ENCODE measurements around the gene TMEM178B.

GRCh38 chr7:141349338-141349737 is 275.5 kb downstream of the TMEM178B start:
- TF ChIP-seq JUN (IDR thresholded peaks at IDR 0.05) = no peak
- no peak for TF ChIP-seq RAD21 (conservative IDR thresholded peaks at IDR 0.05 in 1 of 2, IDR thresholded peaks at IDR 0.05 in 1 of 2)
- no peak for TF ChIP-seq CTCF (IDR thresholded peaks at IDR 0.05)
- TF ChIP-seq MAX (IDR thresholded peaks at IDR 0.05) = no peak
- TF ChIP-seq CHD2 (IDR thresholded peaks at IDR 0.05; ENCODE audit: low read length, partially characterized antibody) = no peak
- TF ChIP-seq USF2 (IDR thresholded peaks at IDR 0.05) = no peak
- no peak for TF ChIP-seq HOXB13 (CRISPR knock-in tag; IDR thresholded peaks at IDR 0.05; ENCODE audit: low read depth)
- no peak for TF ChIP-seq BHLHE40 (IDR thresholded peaks at IDR 0.05; ENCODE audit: low read depth, low read length)
- no peak for TF ChIP-seq CEBPB (IDR thresholded peaks at IDR 0.05)
- no peak for TF ChIP-seq POLR2A (IDR thresholded peaks at IDR 0.05; ENCODE audit: low read length)
- TF ChIP-seq HDAC2 (IDR thresholded peaks at IDR 0.05) = no peak

Data from A549 (cell line).